ENCODE results near the gene SMAD2. TPM values are rescaled to one million over a fixed set of nuclear protein-coding genes. Genes with fewer than 3 reads are reported as not detected.

The SMAD2 gene
- total RNA-seq, 1 experiment from 2014 or later: 121 TPM

GRCh38 chr18:47882641-47883040 lies 47.8 kb downstream of the SMAD2 start:
- no peaks in the 10 kb centered on the region for H3K9me3 Mint-ChIP-seq
- no peak overlapping the region for H3K4me2 ChIP-seq (ENCODE audit: insufficient read depth, insufficient read length, low read length)

More at GRCh38 chr18:47882641-47883040, 47.8 kb downstream of the SMAD2 start:
- Histone ChIP-seq H3K27ac (ENCODE audit: insufficient read length, low read depth, low read length) (no peak overlapping the region), H4K20me1 (ENCODE audit: control insufficient read depth, insufficient read depth, insufficient read length) (no peaks in the 10 kb centered on the region), H4K8ac (replicated peaks; ENCODE audit: insufficient read length, low read depth, low read length) (no peak overlapping the region), H3K56ac (ENCODE audit: insufficient read length, low read depth, low read length) (no peak overlapping the region), H2BK15ac (ENCODE audit: low read depth, low read length) (no peak overlapping the region), H3K9me3 (ENCODE audit: control insufficient read depth, low read depth, low read length) (no peaks in the 10 kb centered on the region), H2BK120ac (ENCODE audit: low read depth, low read length, poor library complexity, severe bottlenecking) (no peak overlapping the region), H3K18ac (ENCODE audit: insufficient read length, low read depth, low read length) (no peak overlapping the region), H2AK5ac (ENCODE audit: insufficient read length, low read length) (no peak overlapping the region), H3K23ac (ENCODE audit: insufficient read length, low read depth, low read length) (no peak overlapping the region), H2BK5ac (ENCODE audit: insufficient read length, low read length) (no peak overlapping the region), H4K5ac (ENCODE audit: insufficient read length, low read depth, low read length) (no peak overlapping the region), H4K91ac (ENCODE audit: insufficient read length, low read depth, low read length) (no peak overlapping the region), H2BK20ac (ENCODE audit: low read depth, low read length, poor library complexity, severe bottlenecking) (no peak overlapping the region), H3T11ph (ENCODE audit: low read length) (no peak overlapping the region), H2AFZ (ENCODE audit: low read length) (no peak overlapping the region), H3K79me2 (ENCODE audit: insufficient read depth, low read length) (peaks cover 3% of the 10 kb centered on the region; the same call in 1 of the 2 replicates), H3K14ac (ENCODE audit: insufficient read depth, low read length) (no peak overlapping the region), H3K27me3 (ENCODE audit: insufficient read depth, low read length) (no peaks in the 10 kb centered on the region), H3K4me1 (ENCODE audit: insufficient read depth, low read length) (no peaks in the 10 kb centered on the region), H3K79me1 (ENCODE audit: insufficient read depth, low read depth, low read length, poor library complexity, severe bottlenecking) (peaks cover 3% of the 10 kb centered on the region), H2BK12ac (ENCODE audit: insufficient read length, low read depth, low read length) (no peak overlapping the region), H3K4ac (ENCODE audit: low read depth, low read length) (no peak overlapping the region), H3K23me2 (ENCODE audit: insufficient read length, low read depth, low read length, poor library complexity, severe bottlenecking) (no peaks in the 10 kb centered on the region), H3K9ac (ENCODE audit: extremely low read depth, insufficient read length, low read length) (no peak overlapping the region)
- no CpG with 5 or more reads among the region's 1 CpG for WGBS (ENCODE audit: extremely low coverage, insufficient read length, low lambda C conversion rate)
- H3K27me3 Mint-ChIP-seq (ENCODE audit: low read depth): no peaks in the 10 kb centered on the region
- no peak for TF ChIP-seq CTCF (conservative IDR thresholded peaks at IDR 0.05)
- H3K27ac Mint-ChIP-seq: no peak overlapping the region
- DNase-seq: no peak
- peaks cover 14 to 51% (median 35%) of the 10 kb centered on the region in 3 experiments; a peak in 6 of 7 replicates for H3K36me3 Mint-ChIP-seq (ENCODE audit: insufficient read depth in 1 of 3, low read depth in 3 of 3)
- H3K4me3 Mint-ChIP-seq: no peak overlapping the region
- no peaks in the 10 kb centered on the region; a peak in 2 of 4 replicates for H3K4me1 Mint-ChIP-seq

Measured in H9 (cell line).